HG03442 (cell line): ENCODE measurements around the gene TIMM29.

Experiments used
- ATAC-seq: cut with Tn5 transposase; IDR thresholded peaks from one replicate; pipeline ENCODE4 v1.9.1; 2021; ENCODE audit warnings: mild to moderate bottlenecking, moderate library complexity; ENCODE audit not compliant: unreplicated experiment

TIMM29 gene

GRCh38 chr19:10911579-10912363 lies 16.8 kb upstream of the TIMM29 start:
- no peak for ATAC-seq

GRCh38 chr19:10912619-10913018 lies 16.0 kb upstream of the TIMM29 start:
- no peak for ATAC-seq

GRCh38 chr19:10913716-10914340 lies 14.8 kb upstream of the TIMM29 start:
- ATAC-seq: no peak

DNA sequence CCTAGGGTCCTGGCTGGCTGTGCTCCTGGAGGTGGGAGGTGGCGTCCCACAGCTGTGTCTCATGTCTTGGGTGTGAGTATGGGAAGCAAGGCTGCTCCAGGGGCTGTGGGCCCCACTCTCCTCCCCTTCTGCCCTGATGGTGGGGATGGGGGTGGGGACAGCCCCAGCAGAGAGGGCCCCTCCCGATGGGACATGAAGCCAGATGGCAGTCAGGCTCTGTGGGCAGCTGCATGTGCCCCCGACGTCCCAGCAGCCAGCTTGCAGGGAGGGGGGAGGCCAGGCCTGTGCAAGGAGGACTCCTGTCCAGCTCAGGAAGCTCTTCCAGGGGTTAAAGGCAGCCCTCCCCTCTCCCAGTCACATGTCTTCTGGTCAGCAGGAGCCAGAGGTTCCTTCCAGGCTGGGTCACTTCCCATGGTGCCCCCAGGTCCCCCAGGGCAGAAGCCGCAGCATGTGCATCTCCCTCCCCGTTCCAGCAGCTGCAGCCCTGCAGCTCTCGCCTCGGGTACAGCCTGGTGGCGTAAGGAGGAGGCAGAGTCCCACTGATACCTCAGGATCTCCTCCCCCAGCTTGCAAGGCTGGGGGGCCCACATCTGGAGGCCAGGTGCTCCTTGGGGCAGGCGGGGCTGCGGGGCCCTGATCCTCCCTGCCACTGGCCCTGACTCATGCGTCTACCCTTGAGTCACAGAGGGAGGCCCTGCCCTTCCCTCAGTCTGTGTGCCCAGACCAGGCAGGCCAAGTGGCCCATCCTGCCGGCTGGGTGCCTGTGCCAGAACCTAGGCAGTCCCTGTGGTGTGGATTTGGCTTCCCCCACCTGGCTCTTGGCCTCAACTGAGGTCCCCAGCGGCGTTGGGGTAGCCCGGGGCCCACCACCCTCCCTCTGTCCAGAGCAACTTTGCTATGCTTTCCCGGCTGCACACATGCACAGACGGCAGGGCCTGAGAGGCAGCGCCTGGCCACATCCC lies 13.2 kb upstream of the TIMM29 start:
- no peak for ATAC-seq

DNA sequence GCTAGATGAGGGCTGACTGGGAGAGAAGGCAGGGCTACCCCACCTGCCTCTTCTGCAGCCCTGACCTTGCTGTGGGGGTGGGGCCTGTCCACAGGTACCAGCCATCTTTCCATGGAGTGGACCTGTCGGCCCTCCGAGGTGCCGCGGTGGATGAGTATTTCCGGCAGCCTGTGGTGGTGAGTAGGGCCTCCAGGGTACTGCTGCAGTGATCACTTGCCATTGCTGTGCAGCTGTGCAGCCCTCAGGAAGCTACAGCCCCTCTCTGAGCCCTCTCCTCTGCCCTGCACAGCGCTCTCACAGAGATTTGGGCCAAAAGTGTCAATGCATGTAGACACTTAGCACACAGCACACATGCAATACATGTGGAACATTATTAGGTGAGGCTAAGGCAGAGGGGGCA lies 12.0 kb upstream of the TIMM29 start:
- ATAC-seq: no peak

GRCh38 chr19:10918359-10918758 lies 10.3 kb upstream of the TIMM29 start:
- no peak for ATAC-seq

GRCh38 chr19:10919352-10920287 lies 9.0 kb upstream of the TIMM29 start:
- ATAC-seq: no peak

- ATAC-seq: no peak
Measured at GRCh38 chr19:10920288-10920655, 8.3 kb upstream of the TIMM29 start.

DNA sequence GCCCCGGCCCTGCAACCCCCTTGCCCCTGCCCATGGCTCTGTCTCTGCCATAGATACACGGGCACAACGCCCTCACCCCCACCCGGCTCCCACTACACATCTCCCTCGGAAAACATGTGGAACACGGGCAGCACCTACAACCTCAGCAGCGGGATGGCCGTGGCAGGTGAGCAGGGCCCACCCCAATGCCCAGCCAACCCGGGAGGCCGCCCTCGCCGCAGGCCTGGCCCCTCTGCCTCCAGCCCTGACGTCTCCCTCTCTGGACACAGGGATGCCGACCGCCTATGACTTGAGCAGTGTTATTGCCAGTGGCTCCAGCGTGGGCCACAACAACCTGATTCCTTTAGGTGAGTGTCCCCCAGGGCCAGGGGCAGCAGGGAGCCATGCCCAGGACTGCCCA lies 7.8 kb upstream of the TIMM29 start:
- ATAC-seq: no peak

DNA sequence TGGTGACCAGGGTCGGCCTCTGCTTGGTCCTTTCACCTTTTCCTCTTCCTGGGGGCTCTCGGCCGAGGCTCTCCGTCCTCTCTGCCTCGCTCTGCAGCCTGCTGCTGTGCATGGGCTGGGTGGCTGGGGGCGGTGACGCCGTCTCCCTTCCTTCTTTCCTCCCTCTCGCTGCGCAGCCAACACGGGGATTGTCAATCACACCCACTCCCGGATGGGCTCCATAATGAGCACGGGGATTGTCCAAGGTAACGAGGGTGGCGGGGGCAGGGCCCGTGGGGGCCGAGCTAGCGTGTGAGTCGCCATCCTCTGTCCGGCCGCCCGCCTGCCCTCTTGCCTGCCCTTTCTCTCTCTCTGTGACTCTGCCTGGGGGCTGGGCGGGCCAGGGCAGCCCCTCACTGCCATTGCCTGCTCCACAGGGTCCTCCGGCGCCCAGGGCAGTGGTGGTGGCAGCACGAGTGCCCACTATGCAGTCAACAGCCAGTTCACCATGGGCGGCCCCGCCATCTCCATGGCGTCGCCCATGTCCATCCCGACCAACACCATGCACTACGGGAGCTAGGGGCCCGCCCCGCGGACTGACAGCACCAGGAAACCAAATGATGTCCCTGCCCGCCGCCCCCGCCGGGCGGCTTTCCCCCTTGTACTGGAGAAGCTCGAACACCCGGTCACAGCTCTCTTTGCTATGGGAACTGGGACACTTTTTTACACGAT lies 7.3 kb upstream of the TIMM29 start:
- no peak for ATAC-seq

DNA sequence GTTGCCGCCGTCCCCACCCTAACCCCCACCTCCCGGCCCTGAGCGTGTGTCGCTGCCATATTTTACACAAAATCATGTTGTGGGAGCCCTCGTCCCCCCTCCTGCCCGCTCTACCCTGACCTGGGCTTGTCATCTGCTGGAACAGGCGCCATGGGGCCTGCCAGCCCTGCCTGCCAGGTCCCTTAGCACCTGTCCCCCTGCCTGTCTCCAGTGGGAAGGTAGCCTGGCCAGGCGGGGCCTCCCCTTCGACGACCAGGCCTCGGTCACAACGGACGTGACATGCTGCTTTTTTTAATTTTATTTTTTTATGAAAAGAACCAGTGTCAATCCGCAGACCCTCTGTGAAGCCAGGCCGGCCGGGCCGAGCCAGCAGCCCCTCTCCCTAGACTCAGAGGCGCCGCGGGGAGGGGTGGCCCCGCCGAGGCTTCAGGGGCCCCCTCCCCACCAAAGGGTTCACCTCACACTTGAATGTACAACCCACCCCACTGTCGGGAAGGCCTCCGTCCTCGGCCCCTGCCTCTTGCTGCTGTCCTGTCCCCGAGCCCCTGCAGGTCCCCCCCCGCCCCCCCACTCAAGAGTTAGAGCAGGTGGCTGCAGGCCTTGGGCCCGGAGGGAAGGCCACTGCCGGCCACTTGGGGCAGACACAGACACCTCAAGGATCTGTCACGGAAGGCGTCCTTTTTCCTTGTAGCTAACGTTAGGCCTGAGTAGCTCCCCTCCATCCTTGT lies 6.5 kb upstream of the TIMM29 start:
- no peak for ATAC-seq

- ATAC-seq: no peak
Measured at GRCh38 chr19:10922638-10923014, 6.0 kb upstream of the TIMM29 start.

GRCh38 chr19:10923260-10924112 lies 5.1 kb upstream of the TIMM29 start:
- ATAC-seq: no peak

GRCh38 chr19:10924597-10924996 lies 4.0 kb upstream of the TIMM29 start:
- ATAC-seq: no peak

DNA sequence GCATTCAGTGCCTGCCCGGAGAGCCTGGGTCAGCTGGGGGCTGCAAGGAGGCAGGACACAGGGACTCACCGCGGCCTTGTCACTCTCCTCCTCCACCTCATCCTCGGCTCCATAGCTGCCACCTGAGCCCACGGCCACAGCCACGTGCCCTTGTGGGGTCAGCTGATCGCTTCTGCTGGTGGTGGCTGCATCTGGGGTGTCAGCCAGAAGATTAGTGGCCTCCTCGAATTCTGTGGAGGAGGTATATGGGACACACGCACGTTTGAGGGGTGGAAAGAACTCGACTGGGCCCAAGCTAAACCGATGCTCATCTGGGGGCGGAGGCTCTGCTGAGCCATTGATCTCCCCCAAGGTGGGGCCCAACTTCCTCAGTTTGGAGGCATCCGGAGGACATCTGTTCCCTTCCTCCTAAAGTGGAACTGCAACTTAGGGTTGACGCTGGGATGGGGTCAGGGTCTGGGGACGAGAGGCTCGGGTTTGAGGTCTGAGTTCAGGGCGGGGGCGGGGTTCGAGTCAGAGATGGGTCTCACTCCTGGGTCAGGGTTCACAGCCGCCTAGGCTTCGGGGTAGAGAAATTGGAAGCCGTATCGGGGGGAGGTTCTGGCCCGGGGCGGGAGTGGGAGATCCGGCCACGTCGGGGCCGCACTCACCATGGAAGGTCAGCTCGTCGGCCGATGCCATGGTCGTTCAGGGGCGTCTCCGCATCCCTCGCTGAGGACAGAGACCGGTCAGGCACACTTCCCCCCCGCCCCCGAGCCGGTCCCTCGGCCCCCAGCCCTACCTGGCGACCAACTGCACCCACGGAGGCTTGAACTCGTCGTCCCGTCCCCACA lies 665 bp upstream of the TIMM29 start:
- no peak for ATAC-seq

DNA sequence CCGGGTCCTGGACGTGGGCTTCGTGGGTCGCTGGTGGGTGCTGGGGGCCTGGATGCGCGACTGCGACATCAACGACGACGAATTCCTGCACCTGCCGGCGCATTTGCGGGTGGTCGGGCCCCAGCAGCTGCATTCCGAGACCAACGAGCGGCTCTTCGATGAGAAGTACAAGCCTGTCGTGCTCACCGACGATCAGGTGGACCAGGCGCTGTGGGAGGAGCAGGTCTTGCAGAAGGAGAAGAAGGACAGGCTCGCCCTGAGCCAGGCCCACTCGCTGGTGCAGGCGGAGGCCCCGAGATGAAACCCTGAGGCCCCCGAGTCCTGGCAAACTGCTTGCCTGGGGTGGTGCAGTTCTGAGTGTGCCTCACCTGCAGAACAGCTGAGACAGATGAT lies 787 bp downstream of the TIMM29 start:
- ATAC-seq: no peak

- no peak for ATAC-seq
Measured at GRCh38 chr19:10935371-10936059, 6.9 kb downstream of the TIMM29 start.
